IMR-90 (cell line): ENCODE measurements around the gene SDC3. TPM values are rescaled to one million over a fixed set of nuclear protein-coding genes. Genes with fewer than 3 reads are reported as not detected.

Experiments
- ATAC-seq: fragments of 200-7000 bp; cut with Tn5 transposase; 2 replicates; pipeline ENCODE4 v1.9.1; 2020; ENCODE audit warnings: low read depth, mild to moderate bottlenecking, moderate library complexity
- BruUV-seq: library from RNA; stranded (reverse); fragments of 400-500 nt; replicated peaks from 2 replicates; lab custom pipeline; 2021; lab: Mats Ljungman, UMichigan
- CTCF ChIA-PET: fragments of 300-600 bp; formaldehyde crosslinking; extraction: SDS; loops from one replicate; lab custom pipeline; 2021; ENCODE audit warnings: antibody characterized with exemption; lab: Yijun Ruan, JAX
- POLR2A ChIA-PET: fragments of 300-600 bp; sonication (Branson Sonifier 250); formaldehyde crosslinking; loops from one replicate; lab custom pipeline; 2022; ENCODE audit warnings: antibody characterized with exemption; ENCODE audit not compliant: unreplicated experiment; lab: Charles Lee
- DNase-seq: peaks from one replicate; pipeline ENCODE4 v3.0.0; 2013
- H2AFZ ChIP-seq: replicated peaks from 2 replicates; pipeline ENCODE3; 2013; ENCODE audit warnings: low read length, mild to moderate bottlenecking; ENCODE audit not compliant: poor library complexity
- H2AK5ac ChIP-seq: 2 replicates; pipeline ENCODE4 v1.6.1; 2013; ENCODE audit warnings: low read depth, low read length, inconsistent platforms
- H2AK9ac ChIP-seq: replicated peaks from 2 replicates; pipeline ENCODE3; 2013; ENCODE audit warnings: mild to moderate bottlenecking, low read depth, low read length, moderate library complexity; ENCODE audit not compliant: poor library complexity
- H2BK120ac ChIP-seq: 2 replicates; pipeline ENCODE4 v1.6.1; 2013; ENCODE audit warnings: low read depth, low read length, inconsistent platforms
- H2BK15ac ChIP-seq: 3 replicates; pipeline ENCODE4 v1.6.1; 2013; ENCODE audit warnings: low read depth, low read length, inconsistent platforms
- H2BK20ac ChIP-seq: 2 replicates; pipeline ENCODE4 v1.6.1; 2013; ENCODE audit warnings: low read depth, mild to moderate bottlenecking, inconsistent platforms, low read length, moderate library complexity
- H2BK5ac ChIP-seq: 2 replicates; pipeline ENCODE4 v1.6.1; 2013; ENCODE audit warnings: mild to moderate bottlenecking, low read depth, low read length, inconsistent platforms; ENCODE audit not compliant: poor library complexity, severe bottlenecking
- H3K14ac ChIP-seq: replicated peaks from 2 replicates; pipeline ENCODE4 v1.6.1; 2013; ENCODE audit warnings: low read depth, low read length, inconsistent platforms
- H3K18ac ChIP-seq: 2 replicates; pipeline ENCODE4 v1.6.1; 2013; ENCODE audit warnings: low read depth, low read length, control low read depth
- H3K23ac ChIP-seq: 2 replicates; pipeline ENCODE4 v1.6.1; 2013; ENCODE audit warnings: low read depth, low read length, inconsistent platforms
- H3K27ac ChIP-seq: 2 replicates; pipeline ENCODE4 v1.5.1; 2013; ENCODE audit warnings: mild to moderate bottlenecking, control low read depth, low read length; ENCODE audit not compliant: insufficient read depth
- H3K27me3 ChIP-seq: 2 replicates; pipeline ENCODE4 v1.6.1; 2013; ENCODE audit warnings: low read length; ENCODE audit not compliant: control insufficient read depth, insufficient read depth
- H3K36me3 ChIP-seq: 2 replicates; pipeline ENCODE4 v1.6.1; 2013; ENCODE audit warnings: low read length, mixed read lengths; ENCODE audit not compliant: control insufficient read depth, insufficient read depth
- H3K4ac ChIP-seq: 2 replicates; pipeline ENCODE4 v1.6.1; 2013; ENCODE audit warnings: low read depth, low read length, inconsistent platforms
- H3K4me1 ChIP-seq: 2 replicates; pipeline ENCODE4 v1.6.1; 2013; ENCODE audit warnings: low read length, mixed read lengths; ENCODE audit not compliant: control insufficient read depth, insufficient read depth
- H3K4me2 ChIP-seq: 2 replicates; pipeline ENCODE4 v1.6.1; 2013; ENCODE audit warnings: low read depth, mild to moderate bottlenecking, control low read depth, low read length, moderate library complexity
- H3K4me3 ChIP-seq: 2 replicates; pipeline ENCODE4 v1.5.1; 2013; ENCODE audit warnings: low read depth, mild to moderate bottlenecking, control low read depth, low read length, moderate library complexity; ENCODE audit not compliant: insufficient read depth
- H3K56ac ChIP-seq: 2 replicates; pipeline ENCODE4 v1.6.1; 2013; ENCODE audit warnings: low read length, inconsistent platforms; ENCODE audit not compliant: insufficient read depth; ENCODE audit errors: extremely low read depth
- H3K79me1 ChIP-seq, 2 experiments: 2 replicates each; pipeline ENCODE4 v1.6.1; 2013; ENCODE audit warnings: low read length in 2 of 2, inconsistent platforms in 1 of 2, low read depth in 1 of 2
- H3K9ac ChIP-seq: 2 replicates; pipeline ENCODE4 v1.6.1; 2013; ENCODE audit warnings: low read depth, low read length, control low read depth
- H3K9me1 ChIP-seq: 2 replicates; pipeline ENCODE4 v1.6.1; 2013; ENCODE audit warnings: low read length, inconsistent platforms; ENCODE audit not compliant: insufficient read depth
- H3K9me3 ChIP-seq: 2 replicates; pipeline ENCODE4 v1.6.1; 2013; ENCODE audit warnings: low read length; ENCODE audit not compliant: control insufficient read depth, insufficient read depth
- H4K20me1 ChIP-seq: 2 replicates; pipeline ENCODE4 v1.6.1; 2013; ENCODE audit warnings: low read length, inconsistent platforms; ENCODE audit not compliant: insufficient read depth
- H4K5ac ChIP-seq: 2 replicates; pipeline ENCODE4 v1.6.1; 2013; ENCODE audit warnings: mild to moderate bottlenecking, low read depth, low read length, control low read depth
- H4K8ac ChIP-seq, 2 experiments: 2 replicates each; pipeline ENCODE4 v1.6.1; 2013; ENCODE audit warnings: low read depth in 2 of 2, low read length in 2 of 2, control low read depth in 1 of 2, inconsistent platforms in 1 of 2
- H4K91ac ChIP-seq: 2 replicates; pipeline ENCODE4 v1.6.1; 2013; ENCODE audit warnings: low read depth, low read length, inconsistent platforms; ENCODE audit not compliant: insufficient read depth
- BHLHE40 ChIP-seq: fragments of 150-350 bp; IDR thresholded peaks from 2 replicates; pipeline ENCODE4 v1.6.1; 2016; ENCODE audit warnings: mild to moderate bottlenecking, low read depth, low read length
- CEBPB ChIP-seq: IDR thresholded peaks from 2 replicates; pipeline ENCODE4 v1.6.1; 2012; ENCODE audit warnings: low read depth, low read length, improper control_type of control experiment
- CHD1 ChIP-seq: IDR thresholded peaks from 2 replicates; pipeline ENCODE4 v1.6.1; 2012; ENCODE audit warnings: low read depth, low read length, improper control_type of control experiment
- CTCF ChIP-seq: conservative IDR thresholded peaks from 2 replicates; pipeline ENCODE4 v1.5.1; 2012; ENCODE audit warnings: mild to moderate bottlenecking, low read depth, low read length, improper control_type of control experiment
- FOS ChIP-seq: fragments of 150-350 bp; IDR thresholded peaks from 2 replicates; pipeline ENCODE4 v1.6.1; 2016; ENCODE audit warnings: low read depth, low read length
- NFE2L2 ChIP-seq: fragments of 150-350 bp; IDR thresholded peaks from 2 replicates; pipeline ENCODE4 v1.6.1; 2016; ENCODE audit warnings: low read depth, mild to moderate bottlenecking, low read length
- RAD21 ChIP-seq: IDR thresholded peaks from 2 replicates; pipeline ENCODE4 v1.6.1; 2012; ENCODE audit warnings: low read length, improper control_type of control experiment
- SMC3 ChIP-seq: fragments of 150-350 bp; IDR thresholded peaks from 2 replicates; pipeline ENCODE4 v1.6.1; 2016; ENCODE audit warnings: low read depth, mild to moderate bottlenecking, antibody characterized with exemption, low read length, moderate library complexity
- USF2 ChIP-seq: fragments of 150-350 bp; IDR thresholded peaks from 2 replicates; pipeline ENCODE4 v1.6.1; 2017; ENCODE audit warnings: mild to moderate bottlenecking, antibody characterized with exemption, low read length, low read depth
- WGBS, 2 experiments: methylation state at CpG; one replicate each; pipeline versions ENCODE4 v1.1.5 to v1.1.7; 2013; ENCODE audit warnings: missing lambda C conversion rate in 2 of 2; ENCODE audit not compliant: insufficient read length in 1 of 2; ENCODE audit errors: extremely low coverage in 2 of 2; 5-methylcytosine and 5-hydroxymethylcytosine counted together
- dilution Hi-C: fragments of 300-500 bp; cut with HindIII; formaldehyde crosslinking; loops from one replicate; pipeline ENCODE4 v1.14.3; 2018; ENCODE audit warnings: low sequenced_read_pairs; ENCODE audit not compliant: unreplicated experiment
- in situ Hi-C: fragments of 300-500 bp; cut with MboI; formaldehyde crosslinking; loops from 3 replicates; pipeline ENCODE4 v1.14.3; 2019; ENCODE audit warnings: low sequenced_read_pairs, inconsistent platforms, mixed read lengths
- intact Hi-C: fragments of 100-400 bp; cut with micrococcal nuclease; formaldehyde crosslinking; loops from 2 replicates; pipeline ENCODE4 v1.10.0; 2022
- polyA plus RNA-seq, 3 experiments: library from polyadenylated mRNA; depleted of rRNA; stranded (reverse); fragments of >200 nt; gene quantifications; 2 replicates each; pipeline ENCODE4 v1.2.3, GENCODE V29; 2012; ENCODE audit warnings: low replicate concordance in 1 of 3
- total RNA-seq: library from RNA; depleted of rRNA; stranded (reverse); fragments of >200 nt; gene quantifications from 2 replicates; pipeline ENCODE4 v1.2.3, GENCODE V29; 2012

Gene SDC3
- total and polyA plus RNA-seq, 2 of the 4 experiments (the other 2 are of a cell fraction), result 13.1 to 71.5 TPM

- POLR2A ChIA-PET, result no interaction called here
- dilution Hi-C loops, result no loop called here
Measured at GRCh38 chr1:30870035-30870434, 38.5 kb downstream of the SDC3 start.

More at GRCh38 chr1:30870035-30870434, 38.5 kb downstream of the SDC3 start:
- no peak overlapping the region for H3K9ac ChIP-seq
- H2AFZ ChIP-seq, result no peak overlapping the region
- peaks cover 5 to 7% of the 10 kb centered on the region in 2 experiments; a peak in 1 of 4 replicates for H3K79me1 ChIP-seq
- H3K14ac ChIP-seq, result no peak overlapping the region
- TF ChIP-seq FOS (no peak), CHD1 (no peak), RAD21 (no peak), SMC3 (no peak), NFE2L2 (no peak), CTCF (no peak), USF2 (no peak), BHLHE40 (no peak), CEBPB (no peak)
- no peak overlapping the region for H2BK5ac ChIP-seq
- no peak overlapping the region for H4K8ac ChIP-seq
- H3K4ac ChIP-seq, result no peak overlapping the region
- H3K27me3 ChIP-seq, result no peaks in the 10 kb centered on the region
- no peaks in the 10 kb centered on the region for H4K20me1 ChIP-seq
- in situ Hi-C loops, result no loop called here
- peaks cover 4% of the 10 kb centered on the region; the same call in 1 of the 2 replicates for H3K9me1 ChIP-seq
- H3K18ac ChIP-seq, result no peak overlapping the region
- no peak overlapping the region for H3K4me3 ChIP-seq
- H3K56ac ChIP-seq, result no peak overlapping the region
- H2BK120ac ChIP-seq, result no peak overlapping the region
- ATAC-seq (no peak), DNase-seq (no peak)
- peaks cover 35% of the 10 kb centered on the region for H3K36me3 ChIP-seq
- no peak overlapping the region for H4K91ac ChIP-seq
- no peak overlapping the region for H4K5ac ChIP-seq
- WGBS, 2 experiments, result 100% methylated on average over 1 of the region's 3 CpGs; no CpG with 5 or more reads in 1 of the 2 experiments
- H2AK5ac ChIP-seq, result no peak overlapping the region
- BruUV-seq, result no TSS peak
- no peak overlapping the region for H3K23ac ChIP-seq
- peaks cover 16% of the 10 kb centered on the region for H3K9me3 ChIP-seq
- CTCF ChIA-PET, result no interaction called here
- H2BK15ac ChIP-seq, result no peak overlapping the region
- no peaks in the 10 kb centered on the region for H3K4me1 ChIP-seq
- no peak overlapping the region for H2BK20ac ChIP-seq
- H3K27ac ChIP-seq, result no peak overlapping the region
- H3K4me2 ChIP-seq, result no peak overlapping the region
- H2AK9ac ChIP-seq, result no peak overlapping the region
- intact Hi-C loops, result no loop called here
